Measurements from ENCODE around the gene SPHK2.

The SPHK2 gene

GRCh38 chr19:48603850-48604249 lies 15.5 kb upstream of the SPHK2 start:
- no peak for DNase-seq (ENCODE audit: low spot score)

DNA sequence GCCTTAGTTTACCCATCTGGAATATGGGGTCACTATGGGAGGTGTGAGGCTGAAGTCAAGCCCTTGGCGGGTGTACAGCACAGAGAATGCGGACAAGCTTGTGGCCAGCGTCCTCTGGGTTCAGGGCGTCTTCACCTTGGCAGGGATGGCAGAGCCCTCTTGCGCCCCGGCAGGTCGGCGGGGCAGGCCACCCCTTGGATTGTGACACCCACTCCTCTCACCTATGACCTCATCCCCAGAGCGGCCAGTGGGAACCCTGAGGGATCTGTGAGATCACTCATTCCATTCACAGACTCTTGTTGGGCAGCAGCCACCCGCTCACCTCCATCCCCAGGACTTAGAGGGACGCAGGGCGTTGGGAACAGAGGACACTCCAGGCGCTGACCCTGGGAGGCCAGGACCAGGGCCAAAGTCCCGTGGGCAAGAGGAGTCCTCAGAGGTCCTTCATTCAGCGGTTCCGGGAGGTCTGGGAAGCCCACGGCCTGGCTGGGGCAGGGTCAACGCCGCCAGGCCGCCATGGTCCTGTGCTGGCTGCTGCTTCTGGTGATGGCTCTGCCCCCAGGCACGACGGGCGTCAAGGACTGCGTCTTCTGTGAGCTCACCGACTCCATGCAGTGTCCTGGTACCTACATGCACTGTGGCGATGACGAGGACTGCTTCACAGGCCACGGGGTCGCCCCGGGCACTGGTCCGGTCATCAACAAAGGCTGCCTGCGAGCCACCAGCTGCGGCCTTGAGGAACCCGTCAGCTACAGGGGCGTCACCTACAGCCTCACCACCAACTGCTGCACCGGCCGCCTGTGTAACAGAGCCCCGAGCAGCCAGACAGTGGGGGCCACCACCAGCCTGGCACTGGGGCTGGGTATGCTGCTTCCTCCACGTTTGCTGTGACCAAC lies 12.6 kb upstream of the SPHK2 start, which contains the start of gene SPACA4:
SPACA4 (plus strand) TSS at position 280 of the 896 bp plus-strand sequence; CDS start at position 517, 237 bp downstream.
- DNase-seq (ENCODE audit: low spot score) = no peak

DNA sequence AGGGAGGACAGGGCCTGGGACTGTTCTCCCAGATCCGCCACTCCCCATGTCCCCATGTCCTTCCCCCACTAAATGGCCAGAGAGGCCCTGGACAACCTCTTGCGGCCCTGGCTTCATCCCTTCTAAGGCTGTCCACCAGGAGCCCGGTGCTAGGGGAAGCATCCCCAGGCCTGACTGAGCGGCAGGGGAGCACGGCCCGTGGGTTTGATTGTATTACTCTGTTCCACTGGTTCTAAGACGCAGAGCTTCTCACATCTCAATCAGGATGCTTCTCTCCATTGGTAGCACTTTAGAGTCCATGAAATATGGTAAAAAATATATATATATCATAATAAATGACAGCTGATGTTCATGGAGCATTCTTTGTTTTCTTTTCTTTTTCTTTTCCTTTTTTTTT lies 11.9 kb upstream of the SPHK2 start:
- DNase-seq (ENCODE audit: low spot score) = no peak

DNA sequence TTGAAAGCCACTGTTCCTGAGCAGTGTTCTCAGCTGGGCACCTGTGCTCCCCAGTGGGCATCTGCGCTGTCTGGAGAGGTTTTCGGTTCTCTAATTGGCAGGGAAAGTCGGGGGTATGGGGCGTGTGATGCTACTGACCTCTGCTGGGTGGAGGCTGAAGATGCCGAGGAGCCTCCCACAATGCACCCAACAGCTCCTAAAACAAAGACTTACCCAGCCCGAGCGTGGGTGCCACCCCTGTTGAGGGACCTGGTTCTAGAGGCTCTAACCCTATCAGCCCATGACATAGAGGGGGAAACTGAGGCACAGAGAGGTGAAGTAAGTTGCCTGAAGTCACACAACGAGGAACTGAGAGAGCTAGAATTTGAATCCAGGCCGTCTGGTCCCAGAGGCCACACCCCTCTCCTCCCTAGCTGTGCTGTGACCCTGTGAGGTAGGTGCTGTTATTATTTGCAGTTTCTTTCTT lies 10.5 kb upstream of the SPHK2 start:
- DNase-seq (ENCODE audit: low spot score) = peak; percentile 37

DNA sequence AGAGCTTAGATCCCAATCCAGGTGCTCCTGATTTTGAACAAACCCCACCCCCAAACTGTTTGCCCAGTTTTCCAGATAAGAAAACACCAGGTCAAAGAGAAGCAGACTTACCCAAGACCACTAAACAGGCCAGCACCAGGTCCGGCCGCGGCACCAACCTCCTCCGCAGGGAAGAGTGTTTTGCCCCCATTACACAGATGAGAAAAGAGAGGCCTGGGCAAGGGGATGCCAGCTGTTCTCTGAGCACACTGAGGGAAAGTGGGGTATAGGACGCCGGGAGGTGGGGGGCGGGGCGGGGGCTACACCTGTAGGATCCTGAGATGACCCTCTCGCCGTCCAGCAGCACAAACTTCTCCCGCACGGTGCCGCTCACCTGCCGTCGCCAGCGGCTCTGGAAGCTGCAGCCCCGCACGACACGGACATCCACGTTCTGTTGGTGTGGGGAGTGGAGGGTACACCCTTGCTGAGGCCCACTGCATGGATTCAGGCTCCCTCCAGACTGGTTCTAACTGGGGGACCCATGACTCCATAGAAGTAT lies 9.7 kb upstream of the SPHK2 start:
- DNase-seq (ENCODE audit: low spot score) = no peak

- DNase-seq (ENCODE audit: low spot score) = no peak
Measured at GRCh38 chr19:48611872-48612271, 7.4 kb upstream of the SPHK2 start.

DNA sequence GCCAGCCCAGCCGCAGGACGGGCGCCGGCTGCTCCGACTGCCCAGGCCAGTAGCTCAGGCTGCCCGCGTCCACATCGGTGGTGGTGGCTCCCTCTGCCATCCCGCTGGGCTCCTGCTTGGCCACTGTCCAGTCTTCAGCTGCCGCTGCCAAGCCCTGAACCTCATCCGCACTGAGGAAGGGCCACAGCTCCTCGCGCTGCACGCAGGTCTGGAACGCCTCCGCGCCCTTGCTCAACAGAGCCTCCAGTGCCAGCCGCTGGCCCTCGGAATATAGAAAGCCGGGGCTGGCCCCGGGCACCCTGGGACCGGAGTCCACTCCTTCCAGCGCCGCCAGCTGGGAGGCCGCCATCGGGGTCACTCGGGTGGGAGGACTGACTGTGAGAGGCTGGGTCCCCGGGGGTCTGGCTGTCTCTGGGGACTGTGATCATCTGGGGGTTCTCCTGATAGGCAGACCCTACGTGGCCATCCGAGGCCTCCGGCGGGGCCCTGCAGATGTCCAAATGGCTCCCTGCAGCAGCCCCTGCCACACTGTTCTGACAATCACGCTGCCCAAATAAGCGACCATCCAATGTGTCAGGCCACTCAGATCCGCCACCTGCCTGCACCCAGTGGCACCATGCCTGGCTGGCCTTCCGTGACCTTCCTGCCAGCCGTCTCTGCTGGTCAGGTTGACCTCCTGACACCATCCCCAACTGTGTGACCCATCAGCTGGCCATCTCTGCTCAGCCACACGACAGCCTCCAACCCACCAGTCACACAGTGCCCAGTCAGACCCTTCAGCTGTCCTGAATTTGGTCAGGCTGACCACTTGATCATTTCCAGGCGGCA lies 6.1 kb upstream of the SPHK2 start:
- no peak for DNase-seq (ENCODE audit: low spot score)

DNA sequence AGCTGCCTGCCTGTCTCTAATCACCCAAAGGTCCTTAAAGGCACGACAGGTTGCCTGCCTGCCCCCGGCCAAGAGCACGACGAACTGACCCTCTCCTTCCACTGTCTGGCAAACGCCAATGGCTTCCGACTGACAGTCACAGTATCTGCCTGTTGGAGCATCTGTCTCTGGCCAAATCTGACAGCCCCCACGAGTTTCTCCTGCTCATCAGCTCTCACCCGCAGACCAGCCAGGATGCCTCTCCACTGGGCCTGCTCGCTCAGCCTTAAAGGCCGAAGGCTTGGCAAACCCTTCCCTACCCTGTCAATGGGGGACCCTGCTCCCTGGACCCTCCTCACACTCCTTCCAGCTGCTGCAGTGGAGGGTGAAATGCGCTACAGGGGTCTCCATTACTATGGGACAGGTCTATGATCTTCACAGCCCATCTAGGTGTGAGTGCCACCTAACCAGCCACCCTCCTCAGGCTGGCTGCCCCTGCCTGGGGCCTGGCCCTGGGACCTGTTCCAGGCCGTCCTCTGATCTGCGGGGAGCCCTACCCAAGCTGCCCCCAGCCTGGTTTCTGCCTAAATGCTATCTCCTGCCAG lies 5.4 kb upstream of the SPHK2 start:
- no peak for DNase-seq (ENCODE audit: low spot score)

GRCh38 chr19:48614436-48615230 lies 4.7 kb upstream of the SPHK2 start, which contains the start of gene FAM83E:
TSS of gene FAM83E (minus strand) at chr19:48615076. CDS start at chr19:48613372, 1,704 bp downstream.
- DNase-seq (ENCODE audit: low spot score) = no peak

DNA sequence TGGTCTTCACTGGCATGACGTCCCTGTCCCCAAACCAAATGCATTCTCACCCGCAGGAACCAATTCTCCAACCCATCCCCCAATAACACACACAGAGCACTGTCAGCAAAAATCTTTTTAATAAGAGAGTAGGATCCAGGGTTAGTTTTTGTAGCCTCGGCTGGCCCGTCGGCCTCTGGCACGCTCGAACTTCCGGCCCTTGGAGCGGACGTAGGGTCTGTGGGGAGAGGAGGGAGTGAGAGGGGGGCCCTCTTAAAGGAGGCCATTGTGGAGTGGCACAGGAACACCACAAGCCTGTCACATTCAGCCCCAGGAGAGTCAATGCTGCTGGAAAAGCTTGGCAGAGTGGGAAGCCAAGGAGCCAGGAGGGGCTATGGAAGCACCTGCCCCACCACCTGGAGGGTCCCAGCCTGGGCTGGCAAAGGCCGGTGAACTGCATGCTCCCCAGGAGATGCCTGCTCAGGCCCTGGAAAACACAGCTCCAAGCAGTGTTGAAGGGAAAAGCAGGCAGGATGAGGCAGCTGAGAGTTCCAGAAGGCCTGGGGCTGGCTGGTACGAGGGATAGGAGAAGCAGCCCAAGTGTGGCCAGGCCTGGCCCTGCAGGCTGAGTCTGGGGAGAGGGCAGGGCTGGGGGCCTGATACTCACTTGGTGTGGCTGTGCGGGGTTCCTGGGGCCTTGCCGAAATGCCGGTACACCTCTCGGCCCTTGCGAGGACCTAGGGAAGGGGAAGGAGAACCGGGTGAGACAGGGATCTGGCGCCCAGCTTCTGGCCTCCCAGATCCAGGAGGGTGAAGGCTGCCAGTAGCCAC lies 3.9 kb upstream of the SPHK2 start:
- DNase-seq (ENCODE audit: low spot score) = no peak

GRCh38 chr19:48616041-48616436 lies 3.3 kb upstream of the SPHK2 start:
- no peak for DNase-seq (ENCODE audit: low spot score)

GRCh38 chr19:48616491-48617056 lies 2.7 kb upstream of the SPHK2 start:
- no peak for DNase-seq (ENCODE audit: low spot score)

- DNase-seq (ENCODE audit: low spot score) = no peak
Measured at GRCh38 chr19:48617146-48617937, 2.0 kb upstream of the SPHK2 start.

DNA sequence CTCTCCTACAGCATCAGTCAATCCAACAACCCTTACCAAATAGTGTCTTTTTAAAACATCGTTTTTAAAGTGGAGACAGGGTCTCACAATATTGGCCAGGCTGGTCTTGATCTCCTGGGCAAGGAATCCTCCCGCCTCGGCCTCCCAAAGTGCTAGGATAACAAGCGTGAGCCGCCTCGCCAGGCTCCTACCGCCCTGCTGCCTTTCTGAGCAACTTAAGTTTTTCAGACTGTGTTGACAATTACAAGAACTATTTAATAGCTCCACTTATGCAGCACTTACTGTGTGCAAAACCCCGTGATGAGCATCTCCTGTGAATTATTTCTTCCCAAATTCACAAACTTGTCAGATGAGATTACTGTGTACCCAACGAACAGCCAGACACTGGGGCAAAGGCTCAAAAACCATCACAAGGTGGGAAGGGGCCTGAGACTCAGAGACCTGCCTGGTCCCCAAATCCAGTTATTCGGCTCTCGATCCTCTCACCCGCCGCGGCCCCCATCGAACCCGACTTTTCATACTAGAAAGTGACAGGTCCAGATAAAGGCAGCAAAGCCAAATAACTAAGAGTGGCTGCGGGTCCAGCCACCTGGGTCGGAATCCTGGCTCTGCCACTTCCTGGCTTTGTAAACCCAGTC lies 909 bp upstream of the SPHK2 start:
- DNase-seq (ENCODE audit: low spot score) = peak; percentile 18

DNA sequence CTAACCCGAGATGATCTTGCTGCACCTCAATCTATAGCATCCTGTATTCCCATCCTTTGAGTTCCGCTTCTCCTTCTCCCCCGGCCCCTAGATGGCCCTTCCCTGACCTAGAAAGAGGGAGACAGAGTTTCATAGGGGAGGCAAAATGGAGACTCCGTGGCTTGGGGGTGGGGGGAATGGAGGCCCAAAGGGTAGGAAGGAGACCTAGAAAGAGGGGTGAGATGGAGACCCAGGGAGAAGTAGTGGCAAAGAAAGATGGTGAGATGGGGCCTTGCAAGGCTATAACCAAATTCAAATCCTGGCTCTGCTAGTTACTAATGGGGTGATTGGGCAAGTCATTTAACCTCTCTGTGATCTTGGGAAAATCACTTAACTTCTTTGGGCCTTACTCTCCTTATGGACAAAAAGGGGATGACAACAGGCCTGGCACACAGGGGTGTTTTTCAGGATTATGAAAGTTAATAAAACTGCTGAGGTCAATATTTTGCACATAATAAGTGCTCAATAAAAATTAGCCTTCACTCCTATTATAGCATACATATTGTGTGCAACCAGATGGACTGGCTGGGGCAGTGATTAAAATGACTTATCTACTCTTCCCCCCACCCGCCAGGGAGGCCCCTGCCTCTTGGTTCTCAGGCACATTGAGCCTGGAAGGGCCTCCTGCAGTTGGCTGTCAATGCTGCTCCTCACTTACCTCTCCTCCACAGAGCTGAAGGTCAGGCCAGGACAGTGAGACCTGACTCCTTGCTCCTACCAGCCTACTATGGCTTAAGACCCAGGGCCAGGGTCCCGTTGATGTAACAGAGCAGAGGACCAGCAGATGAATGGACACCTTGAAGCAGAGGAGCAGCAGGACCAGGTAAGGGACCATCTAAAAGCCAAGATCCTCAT lies 633 bp downstream of the SPHK2 start:
- no peak for DNase-seq (ENCODE audit: low spot score)

DNA sequence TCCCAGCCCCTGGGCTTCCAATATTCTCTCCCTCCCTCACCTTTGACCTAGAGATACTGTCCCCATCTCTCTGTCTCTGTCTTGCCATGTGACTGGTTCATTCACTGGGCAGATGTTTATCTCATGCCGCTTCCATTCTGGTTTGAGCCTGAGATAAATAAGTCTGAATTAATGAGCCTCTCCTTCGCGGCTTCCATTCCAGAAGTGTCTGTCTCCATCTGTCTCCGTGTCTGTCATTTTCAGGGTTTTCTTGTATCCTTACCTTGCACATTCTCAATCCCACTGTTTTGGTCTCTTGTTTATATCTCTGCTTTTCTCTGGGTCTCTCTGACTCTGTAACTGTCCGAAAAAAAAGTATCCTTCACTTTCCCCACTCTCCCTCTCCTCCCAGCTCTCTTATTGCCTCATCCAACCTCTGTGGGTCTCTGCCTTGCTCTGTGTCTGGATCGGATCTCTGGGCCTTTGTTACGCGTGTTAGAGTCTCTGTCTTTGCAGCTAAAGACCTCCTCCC lies 4.3 kb downstream of the SPHK2 start:
- DNase-seq (ENCODE audit: low spot score) = no peak

- DNase-seq (ENCODE audit: low spot score) = peak; percentile 98
Measured at GRCh38 chr19:48624067-48624594, 4.8 kb downstream of the SPHK2 start.
